Inflammatory macrophage (primary cell): ENCODE measurements around the gene RNF144A.
"Not testable (repeated sequence)": the region's sequence is repeated elsewhere in the genome, so short reads cannot be mapped to it uniquely, and the experiment has no call there.

ENCODE experiments used
- DNase-seq, 2 donors: peaks; one replicate each; pipeline ENCODE4 v3.0.0-alpha.2; 2020 to 2022

RNF144A gene

DNA sequence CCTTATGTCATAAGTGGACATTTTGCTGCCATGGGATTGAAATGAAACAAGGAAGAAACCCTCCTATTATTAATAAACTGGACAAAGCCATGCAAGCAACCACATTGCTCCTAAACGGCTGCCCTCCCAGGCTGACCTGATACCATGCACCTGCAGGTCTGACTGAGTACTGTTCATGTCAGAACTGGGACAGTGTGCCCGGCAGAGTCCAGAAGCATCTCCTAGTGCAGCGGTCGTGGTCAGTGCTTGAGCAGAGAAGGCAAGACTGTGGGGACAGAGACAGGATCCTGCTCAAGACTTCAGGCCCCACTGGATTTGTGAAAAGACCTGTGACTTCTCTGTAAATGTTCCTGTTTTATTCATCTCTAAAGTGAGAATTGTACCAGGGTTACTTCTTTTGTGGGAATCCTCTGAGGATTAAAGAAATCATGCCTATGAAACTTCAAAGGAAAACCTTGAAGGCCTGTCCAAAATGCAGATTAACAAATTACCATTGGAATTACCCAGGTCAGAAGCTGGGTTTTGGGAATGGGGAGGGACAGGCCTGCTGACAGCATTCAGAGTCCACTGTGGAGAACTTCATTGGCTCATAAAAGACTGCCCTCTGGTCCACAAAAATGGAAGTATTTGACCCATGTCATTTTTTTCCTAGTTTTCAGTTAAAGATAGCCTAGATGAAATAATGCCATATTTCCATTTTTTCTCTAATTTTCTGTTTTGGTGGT, 13.9 kb downstream of the RNF144A start:
- DNase-seq = no peak

DNA sequence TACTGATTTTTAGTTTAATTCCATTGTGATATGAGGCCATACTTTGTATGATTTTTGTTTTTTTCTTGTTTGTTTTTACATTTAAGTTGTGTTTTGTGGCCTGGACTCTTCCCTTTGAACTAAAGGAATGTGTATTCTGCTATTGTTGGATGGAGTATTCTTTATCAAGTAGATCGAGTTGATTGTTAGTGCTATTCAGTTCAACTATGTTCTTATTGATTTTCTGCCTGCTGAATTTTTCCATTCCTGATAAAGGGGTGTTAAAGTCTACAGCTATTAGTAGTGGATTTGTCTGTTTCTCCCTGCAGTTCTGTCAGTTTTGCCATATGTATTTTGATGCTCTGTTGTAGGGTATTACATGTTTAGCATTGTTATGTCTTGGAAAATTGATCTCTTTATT, 14.5 kb downstream of the RNF144A start:
- no peak for DNase-seq

DNA sequence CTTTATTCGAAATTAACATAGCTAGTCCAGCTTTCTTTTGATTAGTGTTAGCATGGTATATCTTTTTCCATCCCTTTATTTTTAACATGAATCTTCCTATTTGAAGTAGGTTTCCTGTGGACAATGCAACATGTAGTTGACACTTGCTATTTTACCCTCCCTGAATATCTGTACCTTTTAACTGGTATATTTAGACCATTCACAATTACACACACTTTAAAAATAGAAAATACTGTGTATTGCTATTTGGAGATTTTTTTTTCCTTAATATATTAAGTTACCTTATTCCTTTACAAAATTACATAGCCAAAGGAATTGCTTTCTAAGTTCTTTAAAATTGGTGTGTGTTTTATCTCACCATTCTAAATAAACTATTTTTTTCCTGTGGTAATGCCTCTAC, 15.0 kb downstream of the RNF144A start:
- no peak for DNase-seq

DNA sequence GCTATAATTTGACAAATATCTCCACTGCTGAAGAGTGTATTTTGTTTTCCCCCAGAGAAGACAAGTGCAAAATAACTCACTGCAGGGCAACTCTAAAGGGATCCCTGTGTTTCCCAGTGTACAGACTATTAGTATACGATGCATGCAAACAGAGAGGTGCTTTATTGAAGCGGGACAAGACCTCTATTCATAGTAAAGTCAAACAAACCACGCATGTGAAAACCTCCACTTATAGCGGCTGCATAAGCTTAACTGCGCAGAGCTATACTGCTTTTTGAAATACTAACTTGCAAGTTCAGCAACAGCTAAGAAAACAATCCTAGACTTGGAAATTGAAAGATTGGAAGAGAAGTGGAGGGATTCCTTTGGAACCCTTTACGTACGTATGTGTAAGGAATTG, 15.6 kb downstream of the RNF144A start:
- DNase-seq = no peak

DNA sequence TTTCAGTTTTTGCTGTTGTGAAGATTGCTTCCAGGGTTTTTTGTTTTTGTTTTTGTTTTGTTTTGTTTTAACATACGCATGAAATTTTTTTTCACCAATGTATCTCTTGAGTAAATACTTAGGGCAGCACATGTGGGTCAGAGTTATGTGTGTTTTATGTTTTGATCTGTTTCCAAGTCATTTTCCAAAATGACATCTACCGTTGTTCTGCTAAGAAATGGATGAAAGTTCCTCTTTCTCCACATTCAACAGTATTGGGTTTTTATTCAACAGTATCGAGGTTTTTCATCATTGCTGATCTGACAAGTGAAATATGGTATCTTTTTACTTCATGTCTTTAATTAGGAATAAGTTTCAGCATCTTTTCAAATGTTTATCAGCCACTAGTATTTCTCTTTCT, 16.7 kb downstream of the RNF144A start:
- peak in 1 of 2 donors; percentile 6 for DNase-seq

DNA sequence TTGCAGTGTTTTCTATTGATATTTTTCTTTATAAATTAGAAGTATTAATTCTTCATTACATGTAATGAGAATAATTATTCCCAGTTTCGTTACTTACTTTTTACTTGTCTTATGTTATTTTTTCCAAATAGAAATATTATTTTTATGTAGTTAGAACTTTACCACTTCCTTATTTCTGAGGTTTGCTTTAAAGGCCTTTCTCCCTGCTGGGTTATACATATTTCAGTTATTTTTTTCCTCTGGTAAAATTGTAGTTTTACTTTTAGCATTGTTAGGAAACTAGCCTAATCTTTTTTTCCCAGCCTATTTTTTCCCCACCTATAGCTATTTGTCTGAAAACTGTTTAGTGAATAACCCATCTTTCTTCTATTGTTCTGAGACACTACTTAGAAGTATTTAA, 17.1 kb downstream of the RNF144A start:
- no peak for DNase-seq

DNA sequence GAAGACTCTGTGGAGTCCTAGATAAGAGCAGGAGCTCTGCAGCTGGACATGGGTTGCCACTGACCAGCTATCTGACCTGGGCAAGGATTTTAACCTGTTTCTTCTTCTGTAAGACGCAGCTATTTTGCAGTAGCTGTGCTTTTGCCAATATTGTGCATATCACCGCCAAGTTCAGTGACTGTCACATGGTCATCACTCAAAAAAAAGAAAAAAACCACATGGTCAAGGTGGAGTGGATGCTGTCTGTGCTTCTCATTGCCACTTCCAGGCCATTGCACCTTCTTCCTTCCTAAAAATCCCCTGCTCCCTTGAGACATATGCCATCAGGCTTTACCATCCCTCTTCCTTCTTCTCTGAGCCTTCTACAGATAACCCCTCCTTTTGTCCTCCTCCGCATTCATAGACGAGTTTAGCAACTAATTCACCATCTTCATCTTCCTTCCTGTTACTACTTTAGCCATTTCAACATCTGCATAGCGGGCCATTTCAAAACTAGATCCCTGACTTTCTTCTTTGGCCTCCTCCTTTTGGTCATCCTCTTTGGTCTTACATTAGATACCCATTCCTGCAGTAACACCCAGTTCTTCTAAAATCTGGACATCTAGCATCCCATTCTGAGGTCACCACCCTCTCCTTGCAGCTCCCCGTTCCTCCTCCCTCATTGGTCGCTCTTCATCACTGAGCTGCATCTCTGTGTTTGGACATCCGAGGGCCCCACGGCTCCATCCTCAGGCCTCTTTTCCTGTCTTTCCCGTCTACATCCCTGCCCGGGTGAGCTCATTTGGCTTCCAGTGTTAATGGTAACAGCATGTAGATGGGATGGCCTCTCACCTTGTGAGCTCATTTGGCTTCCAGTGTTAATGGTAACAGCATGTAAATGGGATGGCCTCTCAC, 17.8 kb downstream of the RNF144A start:
- peak; percentile 37 to 46 for DNase-seq

DNA sequence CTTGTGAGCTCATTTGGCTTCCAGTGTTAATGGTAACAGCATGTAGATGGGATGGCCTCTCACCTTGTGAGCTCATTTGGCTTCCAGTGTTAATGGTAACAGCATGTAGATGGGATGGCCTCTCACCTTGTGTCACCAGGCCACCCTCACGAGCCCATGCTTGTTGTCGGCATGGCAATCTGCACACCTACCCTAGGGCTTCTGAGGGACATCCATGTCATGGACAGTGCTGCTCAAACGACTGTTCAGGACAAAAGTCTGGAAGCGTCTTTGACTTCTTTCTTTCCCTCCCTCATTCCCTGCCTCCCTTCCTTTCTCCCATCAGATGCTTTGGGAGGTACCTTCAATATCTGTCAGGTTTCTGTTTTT, 18.4 kb downstream of the RNF144A start:
- DNase-seq = not testable (repeated sequence)

DNA sequence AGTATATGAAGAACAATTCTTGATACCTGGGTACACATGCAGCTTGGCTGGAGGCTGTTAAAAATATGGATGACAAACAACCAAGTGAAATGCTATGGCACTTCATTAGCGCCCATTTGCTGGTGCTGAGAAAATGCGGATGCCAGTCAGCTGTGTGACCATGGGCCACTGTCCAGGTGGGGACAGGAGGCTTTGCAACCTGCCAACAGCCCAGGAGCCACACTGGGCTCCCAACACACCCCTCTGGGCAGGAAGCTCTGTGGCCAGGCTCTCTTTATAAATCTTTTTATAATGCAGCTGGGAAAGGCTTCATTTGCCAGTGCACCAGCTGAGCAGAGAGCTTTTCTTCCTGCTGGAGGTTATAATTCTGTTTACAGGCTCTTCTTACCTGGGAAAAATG, 19.9 kb downstream of the RNF144A start:
- no peak for DNase-seq

DNA sequence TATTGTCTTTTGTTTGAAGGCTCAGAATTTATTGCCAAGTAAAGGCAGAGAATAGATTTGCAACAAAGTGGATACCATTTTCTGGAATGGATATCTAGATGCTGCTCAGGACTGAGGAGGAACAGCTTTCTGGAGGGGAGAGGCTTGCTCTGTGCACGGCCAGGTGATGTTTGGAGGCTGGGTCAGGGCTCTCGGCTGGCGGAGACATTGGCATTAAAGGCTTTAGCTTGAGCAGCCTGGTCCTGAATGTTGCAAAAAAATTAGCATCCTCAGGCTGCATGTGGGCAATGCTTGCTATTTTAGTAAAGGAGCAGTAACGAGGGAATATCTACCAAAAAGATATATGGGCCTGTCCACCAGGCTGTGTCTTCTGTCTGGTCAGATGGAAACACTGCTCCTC, 20.4 kb downstream of the RNF144A start:
- no peak for DNase-seq

DNA sequence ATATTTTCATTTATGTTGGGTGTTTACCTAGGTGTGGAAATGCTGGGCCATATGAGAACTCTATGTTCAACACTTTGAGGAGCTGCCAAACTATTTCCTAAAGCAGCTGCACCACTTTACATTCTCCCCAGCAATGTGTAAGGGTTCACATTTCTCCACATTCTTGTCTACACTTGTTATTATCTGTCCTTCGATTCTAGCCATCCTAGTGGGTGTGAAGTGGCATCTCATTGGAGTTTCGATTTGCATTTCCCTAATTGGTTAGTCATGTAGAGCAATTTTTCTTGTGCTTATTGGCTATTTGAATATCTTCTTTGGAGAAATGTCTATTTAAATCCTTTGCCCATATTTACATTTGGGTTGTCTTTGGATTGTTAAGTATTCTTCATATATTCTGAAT, 21.9 kb downstream of the RNF144A start:
- DNase-seq = no peak

DNA sequence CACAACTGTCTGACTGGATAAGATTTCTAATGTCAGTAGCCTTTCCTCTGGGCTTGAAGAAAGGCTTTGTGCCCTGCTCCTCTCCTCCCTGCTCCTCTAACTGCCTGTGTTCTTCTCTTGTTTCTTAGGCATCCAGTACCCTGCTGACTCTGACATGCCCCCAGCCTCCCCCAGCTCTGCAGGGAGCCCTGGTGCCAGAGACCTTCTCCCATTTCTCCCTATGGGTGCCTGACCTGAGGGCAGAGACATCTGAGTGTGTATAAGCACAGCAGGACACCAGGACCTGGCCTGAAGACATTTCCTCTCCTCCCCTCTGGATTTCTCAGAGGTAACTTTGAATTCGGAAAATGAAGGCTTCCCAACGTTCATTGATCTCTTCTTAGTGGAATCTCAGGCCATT, 23.6 kb downstream of the RNF144A start:
- no peak for DNase-seq

DNA sequence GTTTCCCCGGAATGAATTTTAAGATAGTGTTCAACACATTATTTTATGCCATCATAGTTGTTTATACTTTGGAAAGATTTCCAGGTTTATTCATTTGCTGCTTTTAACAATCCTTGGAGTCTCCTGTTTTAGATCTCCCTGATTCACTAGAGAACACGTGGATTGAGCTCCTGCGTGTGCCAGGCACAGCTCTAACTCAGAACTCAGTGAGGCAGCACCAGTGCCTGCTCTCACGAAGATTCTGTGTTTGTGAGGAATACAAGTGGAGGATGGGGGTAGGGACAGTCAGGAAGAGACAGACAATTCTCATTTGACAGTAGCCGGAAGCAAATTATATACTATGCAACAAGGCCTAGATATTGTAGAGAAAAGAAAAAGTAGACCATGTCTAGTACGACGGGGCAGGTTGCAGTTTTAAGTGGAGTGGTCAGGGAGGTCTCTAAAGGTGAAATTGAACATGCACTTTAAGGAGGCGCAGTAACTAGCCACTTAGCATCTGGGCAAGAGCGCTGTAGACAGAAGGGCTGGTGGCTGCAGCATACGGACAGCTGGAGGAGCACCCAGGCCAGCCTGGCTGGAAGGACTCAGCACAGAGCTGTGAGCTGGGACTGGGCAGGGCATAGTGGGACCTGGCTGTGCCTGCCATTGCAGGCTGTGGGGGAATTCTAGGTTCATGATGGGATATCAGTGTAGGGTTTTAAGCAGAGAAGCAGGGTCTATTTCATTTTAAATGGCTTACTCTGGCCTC, 24.3 kb downstream of the RNF144A start:
- DNase-seq = no peak

DNA sequence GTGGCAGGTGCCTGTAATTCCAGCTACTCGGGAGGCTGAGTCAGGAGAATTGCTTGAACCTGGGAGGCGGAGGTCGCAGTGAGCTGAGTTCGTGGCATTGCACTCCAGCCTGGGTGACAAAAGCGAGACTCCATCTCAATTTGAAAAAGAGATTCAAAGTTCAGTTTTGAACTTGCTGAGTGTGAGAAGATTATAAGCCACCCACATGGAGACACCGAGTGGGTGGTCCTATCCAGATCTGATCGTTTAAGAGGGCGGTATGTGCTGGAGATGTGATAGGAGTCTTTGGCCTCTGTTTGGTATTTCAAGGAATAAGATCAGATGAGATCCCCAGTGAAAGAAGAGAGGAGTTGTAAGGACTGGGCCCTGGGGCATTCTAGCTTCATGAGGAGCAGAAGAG, 25.6 kb downstream of the RNF144A start:
- DNase-seq = no peak

DNA sequence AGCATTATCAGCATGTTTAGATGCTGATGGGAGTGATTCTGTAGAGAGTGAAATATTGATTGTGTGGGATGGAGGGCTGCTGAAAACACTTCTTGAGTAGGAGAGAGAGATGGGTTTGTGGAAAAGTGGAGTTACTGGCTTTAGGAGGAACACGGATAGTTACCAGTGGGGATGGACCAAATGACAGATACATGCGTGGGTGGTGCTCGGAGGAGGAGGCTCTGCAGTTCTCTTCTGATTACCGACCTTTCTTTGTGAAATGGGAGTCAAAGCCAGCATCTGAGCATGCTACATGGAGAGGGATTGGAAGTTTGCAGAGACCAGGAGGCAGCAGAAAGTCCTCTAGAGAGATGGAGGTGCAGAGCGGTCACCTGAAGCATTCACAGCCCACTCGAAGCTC, 26.3 kb downstream of the RNF144A start:
- no peak for DNase-seq

DNA sequence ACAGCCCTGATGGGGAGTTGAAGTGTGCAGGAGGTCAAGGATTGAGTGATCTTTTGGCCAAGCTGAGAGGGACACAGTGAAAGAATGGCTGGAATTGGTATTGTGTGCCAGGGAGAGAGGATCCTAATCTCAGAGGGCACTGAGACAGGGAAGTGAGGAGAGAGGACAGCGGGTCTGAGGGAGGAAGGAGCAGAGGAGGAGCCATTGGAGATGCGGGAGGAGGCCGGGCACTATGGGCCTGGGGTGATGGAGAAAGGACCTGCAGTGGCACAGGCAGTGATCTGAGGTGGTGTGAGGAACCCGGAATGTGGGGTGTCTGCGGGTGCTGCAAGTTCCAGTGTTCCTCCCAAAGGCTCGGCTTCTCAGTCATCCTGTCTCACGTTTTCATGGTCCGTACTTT, 26.8 kb downstream of the RNF144A start:
- no peak for DNase-seq

DNA sequence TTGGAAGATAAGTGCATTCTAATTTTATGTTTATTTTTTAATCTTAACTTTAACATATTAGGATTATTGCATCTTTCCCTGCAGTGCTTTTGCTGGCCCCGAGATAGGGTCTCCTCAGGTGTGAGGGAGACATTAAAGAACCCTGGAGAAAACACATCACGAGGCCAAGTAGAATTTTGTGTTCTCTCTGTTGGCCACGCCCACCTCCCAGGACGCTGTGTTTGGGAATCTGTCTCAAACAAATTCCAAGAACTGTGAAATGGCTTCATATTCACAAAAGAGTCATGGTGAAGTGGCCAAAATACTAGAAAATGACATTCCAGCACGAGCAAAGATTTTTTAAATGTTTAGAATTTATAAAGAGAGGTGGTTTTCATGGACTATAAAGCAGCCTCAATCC, 27.3 kb downstream of the RNF144A start:
- DNase-seq = no peak

DNA sequence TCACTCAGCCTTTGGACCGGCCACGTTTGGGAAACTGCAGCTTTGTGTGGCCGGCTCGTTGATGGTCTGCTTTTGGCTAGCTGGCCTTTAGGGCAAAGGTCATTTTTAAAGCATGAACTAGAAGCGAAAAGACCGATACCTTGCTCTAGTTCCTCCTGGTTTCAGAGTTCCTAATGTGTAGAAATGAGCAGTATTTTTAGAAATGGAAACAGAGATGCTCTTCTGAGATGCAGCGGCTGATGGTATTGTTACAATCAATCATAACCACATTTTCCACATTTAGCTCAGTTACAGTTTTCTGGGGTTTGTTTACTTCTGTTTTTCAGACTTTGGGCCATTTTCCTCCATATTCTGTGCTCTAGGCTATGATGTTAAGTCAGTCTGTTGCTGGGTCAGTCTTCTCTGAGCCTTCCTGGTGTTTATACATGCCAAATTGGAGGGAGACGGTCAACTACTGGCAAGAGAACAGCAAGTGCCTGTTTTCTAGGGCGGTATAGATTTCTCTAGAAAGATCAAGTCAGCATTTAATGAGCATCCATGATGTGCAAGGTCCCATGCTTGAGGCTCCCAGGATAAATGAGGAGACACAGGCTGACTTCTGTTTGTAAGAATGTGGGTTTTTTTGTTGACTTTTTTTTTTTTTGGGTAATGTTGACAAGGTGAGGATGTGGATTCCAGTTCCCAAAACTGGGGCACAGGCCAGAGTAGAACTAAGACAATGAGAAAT, 28.0 kb downstream of the RNF144A start:
- peak in 1 of 2 donors; percentile 2 for DNase-seq

DNA sequence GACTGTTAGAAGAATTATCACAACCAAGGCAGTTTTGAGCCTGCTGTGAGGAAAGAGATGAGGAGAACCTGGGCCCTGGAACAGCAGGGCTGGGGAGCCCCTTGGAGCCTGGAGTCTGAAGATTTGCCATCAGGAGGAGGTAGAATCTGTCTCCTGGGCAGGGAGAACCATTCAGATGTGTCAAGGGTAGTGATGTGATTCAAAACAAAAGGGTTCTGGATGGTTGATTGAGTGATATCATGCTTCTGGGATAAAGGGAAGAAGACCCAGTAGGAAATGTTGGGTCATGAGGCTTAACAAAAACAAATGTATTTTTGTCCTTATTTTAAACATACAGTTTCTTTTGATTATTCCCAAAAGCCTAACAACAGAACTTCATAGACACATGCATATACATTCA, 28.6 kb downstream of the RNF144A start:
- no peak for DNase-seq

DNA sequence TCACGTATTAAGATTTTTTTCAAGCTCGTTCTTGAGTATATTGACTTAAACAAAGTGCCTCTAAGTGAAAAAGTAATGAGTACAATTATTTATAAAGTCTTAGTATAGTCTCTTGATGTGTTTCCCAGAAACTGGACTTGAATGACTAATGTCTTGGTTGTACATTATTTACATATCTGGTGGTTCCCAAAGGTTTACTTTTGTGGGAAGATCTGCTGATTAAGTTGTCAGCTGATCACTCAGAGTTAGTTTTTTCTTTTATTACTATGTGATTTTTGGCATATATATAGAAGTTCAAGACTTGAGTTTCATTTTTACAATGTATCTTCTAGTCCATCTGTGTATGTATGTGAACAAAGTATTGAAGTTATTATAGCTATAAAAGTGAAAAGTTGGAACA, 29.5 kb downstream of the RNF144A start:
- no peak for DNase-seq

DNA sequence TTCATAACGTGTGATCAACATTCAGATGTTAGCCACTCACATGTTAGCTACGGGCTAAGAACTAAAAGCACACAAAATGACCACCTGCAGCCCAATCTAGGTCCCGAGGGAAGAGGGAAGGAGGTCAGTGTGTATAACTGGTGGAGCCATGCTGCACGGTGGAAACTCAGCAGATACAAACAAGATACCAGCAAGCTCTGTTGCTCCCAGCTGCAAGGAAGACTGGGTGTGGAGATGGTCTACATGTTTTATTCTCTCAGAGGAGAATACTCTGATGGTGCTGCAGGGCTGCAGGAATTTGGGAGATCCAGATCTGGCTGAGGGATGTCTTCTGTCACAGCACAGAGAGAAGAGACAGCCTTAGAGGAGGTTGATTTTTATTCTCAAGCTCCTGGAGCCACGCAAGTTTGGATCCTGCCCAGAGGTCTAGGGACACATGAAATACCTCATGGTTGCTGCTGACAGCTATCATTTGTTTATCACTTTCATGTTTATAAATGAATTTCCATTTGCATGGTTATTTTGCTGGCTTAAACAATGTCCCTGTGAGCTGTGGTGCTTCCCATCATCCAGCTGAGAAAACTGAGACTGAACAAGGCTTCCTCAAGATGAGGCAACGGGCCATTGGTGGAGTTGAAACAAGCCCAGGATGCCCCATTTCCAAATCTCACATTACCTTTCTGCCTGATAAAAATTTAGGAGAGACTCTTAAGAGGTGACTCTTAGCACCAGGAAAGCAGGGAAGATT, 30.9 kb downstream of the RNF144A start:
- DNase-seq = no peak
